ENCODE measurements around the gene HTD2.
A peak's percentile ranks its signal among the peaks of the same experiment; 100 is the strongest.

The HTD2 gene

DNA sequence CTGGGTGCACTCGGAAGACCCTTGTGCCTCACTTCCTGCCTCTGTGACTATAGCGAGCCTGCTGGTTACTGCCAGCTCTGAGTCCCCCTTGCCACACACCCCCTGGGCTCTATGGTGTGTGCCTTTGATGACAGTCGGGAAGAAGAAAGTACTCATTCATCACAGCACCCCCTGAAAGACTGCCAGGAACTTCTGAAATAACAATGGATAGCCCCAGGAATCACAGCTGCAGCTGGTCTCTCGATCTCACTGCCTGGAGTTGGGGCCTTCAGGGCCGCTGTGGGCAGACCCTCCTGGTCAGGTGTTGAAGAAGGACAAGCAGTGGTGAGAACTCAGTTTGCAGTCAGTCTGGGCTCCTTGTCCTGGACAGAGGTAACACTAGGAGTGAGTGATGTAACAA is 10.1 kb upstream of the HTD2 start:
- DNase-seq (ENCODE audit: low read depth) = no peak
- H3K4me3 ChIP-seq (ENCODE audit: low read length) = no peak overlapping the region
- TF ChIP-seq, protein P1, sequence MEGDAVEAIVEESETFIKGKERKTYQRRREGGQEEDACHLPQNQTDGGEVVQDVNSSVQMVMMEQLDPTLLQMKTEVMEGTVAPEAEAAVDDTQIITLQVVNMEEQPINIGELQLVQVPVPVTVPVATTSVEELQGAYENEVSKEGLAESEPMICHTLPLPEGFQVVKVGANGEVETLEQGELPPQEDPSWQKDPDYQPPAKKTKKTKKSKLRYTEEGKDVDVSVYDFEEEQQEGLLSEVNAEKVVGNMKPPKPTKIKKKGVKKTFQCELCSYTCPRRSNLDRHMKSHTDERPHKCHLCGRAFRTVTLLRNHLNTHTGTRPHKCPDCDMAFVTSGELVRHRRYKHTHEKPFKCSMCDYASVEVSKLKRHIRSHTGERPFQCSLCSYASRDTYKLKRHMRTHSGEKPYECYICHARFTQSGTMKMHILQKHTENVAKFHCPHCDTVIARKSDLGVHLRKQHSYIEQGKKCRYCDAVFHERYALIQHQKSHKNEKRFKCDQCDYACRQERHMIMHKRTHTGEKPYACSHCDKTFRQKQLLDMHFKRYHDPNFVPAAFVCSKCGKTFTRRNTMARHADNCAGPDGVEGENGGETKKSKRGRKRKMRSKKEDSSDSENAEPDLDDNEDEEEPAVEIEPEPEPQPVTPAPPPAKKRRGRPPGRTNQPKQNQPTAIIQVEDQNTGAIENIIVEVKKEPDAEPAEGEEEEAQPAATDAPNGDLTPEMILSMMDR (conservative IDR thresholded peaks at IDR 0.05; ENCODE audit: low read depth, low read length) = no peak

- TF ChIP-seq, protein P1 (conservative IDR thresholded peaks at IDR 0.05; ENCODE audit: low read depth, low read length) = no peak
- no peak overlapping the region for H3K4me3 ChIP-seq (ENCODE audit: low read length)
- no peak for DNase-seq (ENCODE audit: low read depth)
Observed at GRCh38 chr3:58296843-58297242, 9.5 kb upstream of the HTD2 start.

DNA sequence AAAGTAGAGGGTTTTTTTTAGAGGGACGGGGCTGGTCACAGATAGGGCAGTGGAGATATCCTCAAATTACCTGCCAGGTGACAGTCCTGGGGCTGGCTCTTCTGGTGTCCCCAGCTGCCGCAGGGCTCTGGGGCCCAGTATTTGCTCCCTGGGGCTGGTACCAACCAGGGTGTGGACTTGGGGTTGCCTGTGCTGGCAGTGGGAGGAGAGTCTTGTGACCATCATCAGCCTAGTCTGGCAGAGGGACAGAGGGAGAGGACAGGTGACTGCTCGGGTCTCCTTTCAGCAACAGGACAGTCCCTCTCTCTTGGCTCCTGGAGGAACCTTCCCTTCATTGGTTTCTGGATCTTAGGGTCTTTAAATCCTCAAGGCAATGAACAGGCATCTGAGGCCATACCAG is 8.1 kb upstream of the HTD2 start:
- TF ChIP-seq, protein P1 (conservative IDR thresholded peaks at IDR 0.05; ENCODE audit: low read depth, low read length) = no peak
- DNase-seq (ENCODE audit: low read depth) = no peak
- H3K4me3 ChIP-seq (ENCODE audit: low read length) = no peak overlapping the region

DNA sequence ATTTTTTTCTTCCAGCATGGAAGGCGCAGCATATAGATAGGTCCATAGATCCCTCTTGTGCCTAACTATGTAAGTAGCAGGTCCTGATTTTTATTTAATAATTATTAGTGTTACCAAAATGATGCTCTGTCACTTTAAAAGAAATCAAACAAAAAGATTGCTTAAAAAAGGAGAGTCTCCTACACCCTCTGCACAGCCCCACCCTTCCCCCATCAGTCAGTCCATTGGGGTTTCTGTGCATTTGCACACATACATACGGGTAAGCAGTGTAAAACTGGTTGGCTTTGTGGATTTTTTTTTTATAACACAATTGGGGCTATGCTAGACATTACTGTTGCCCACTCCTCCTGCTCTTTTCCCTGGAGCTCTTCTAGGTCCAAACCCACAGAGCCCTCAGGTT is 7.2 kb upstream of the HTD2 start:
- no peak overlapping the region for H3K4me3 ChIP-seq (ENCODE audit: low read length)
- no peak for DNase-seq (ENCODE audit: low read depth)
- TF ChIP-seq, protein P1 (conservative IDR thresholded peaks at IDR 0.05; ENCODE audit: low read depth, low read length) = no peak

DNA sequence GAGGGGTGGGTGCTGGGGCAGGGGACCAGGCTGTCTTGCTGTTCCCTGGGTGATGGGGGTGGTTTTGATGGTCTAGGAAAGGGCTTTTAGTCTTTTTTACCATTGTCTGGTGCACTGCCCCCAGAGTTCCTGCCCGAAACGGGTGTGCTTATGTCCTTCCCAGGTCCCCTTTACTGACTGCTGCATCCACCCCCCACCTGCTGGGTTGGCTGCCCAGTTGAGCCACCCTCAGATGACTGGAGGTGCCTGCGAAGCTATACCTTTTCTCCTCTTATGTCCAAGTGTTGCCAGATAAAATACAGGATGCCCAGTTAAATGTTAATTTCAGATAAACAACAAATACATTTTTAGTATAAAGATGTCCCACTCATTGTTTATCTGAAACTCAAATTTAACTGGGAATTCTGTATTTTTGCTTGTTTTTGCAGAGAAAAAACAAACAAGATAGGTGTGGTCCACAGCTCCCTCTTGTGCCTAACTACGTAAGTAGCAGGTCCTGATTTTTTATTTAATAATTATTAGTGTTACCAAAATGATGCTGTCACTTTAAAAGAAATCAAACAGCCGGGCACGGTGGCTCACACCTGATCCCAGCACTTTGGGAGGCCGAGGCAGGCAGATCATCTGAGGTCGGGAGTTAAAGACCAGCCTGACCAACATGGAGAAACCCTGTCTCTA is 6.3 kb upstream of the HTD2 start:
- H3K4me3 ChIP-seq (ENCODE audit: low read length) = no peak overlapping the region
- no peak for DNase-seq (ENCODE audit: low read depth)
- TF ChIP-seq, protein P1 (conservative IDR thresholded peaks at IDR 0.05; ENCODE audit: low read depth, low read length) = peak; percentile 62

- H3K4me3 ChIP-seq (ENCODE audit: low read length) = peak overlapping the region; percentile 96
- TF ChIP-seq, protein P1 (conservative IDR thresholded peaks at IDR 0.05; ENCODE audit: low read depth, low read length) = peak; percentile 54
- peak; percentile 39 for DNase-seq (ENCODE audit: low read depth)
Observed at GRCh38 chr3:58307639-58308215, 1.4 kb downstream of the HTD2 start.

DNA sequence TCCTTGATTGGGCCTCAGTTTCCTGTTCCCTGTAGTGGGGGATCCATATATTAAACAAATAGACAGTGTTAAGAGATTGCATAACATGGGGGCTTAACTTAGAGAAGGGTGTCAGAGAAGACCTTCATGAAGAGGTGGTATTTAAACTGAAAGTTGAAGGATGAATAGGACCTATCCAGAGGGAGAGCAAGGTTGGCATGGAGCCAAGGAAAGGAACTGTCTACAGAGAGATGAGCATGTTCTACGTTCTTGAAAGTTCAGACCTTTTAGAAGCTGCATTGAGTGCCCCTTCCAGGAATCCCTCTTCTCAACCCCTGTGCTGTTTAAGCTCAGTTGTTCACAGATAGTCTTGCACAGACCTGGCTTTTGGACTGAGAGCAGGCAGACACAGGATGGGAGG is 2.4 kb downstream of the HTD2 start:
- DNase-seq (ENCODE audit: low read depth) = no peak
- TF ChIP-seq, protein P1 (conservative IDR thresholded peaks at IDR 0.05; ENCODE audit: low read depth, low read length) = no peak
- no peak overlapping the region for H3K4me3 ChIP-seq (ENCODE audit: low read length)
